ENCODE data around the gene TDP1. TPM values are rescaled to one million over a fixed set of nuclear protein-coding genes. Genes with fewer than 3 reads are reported as not detected.

Gene TDP1
- total RNA-seq, 2 donors from 2014 or later = 11.2 to 21.4 TPM

DNA sequence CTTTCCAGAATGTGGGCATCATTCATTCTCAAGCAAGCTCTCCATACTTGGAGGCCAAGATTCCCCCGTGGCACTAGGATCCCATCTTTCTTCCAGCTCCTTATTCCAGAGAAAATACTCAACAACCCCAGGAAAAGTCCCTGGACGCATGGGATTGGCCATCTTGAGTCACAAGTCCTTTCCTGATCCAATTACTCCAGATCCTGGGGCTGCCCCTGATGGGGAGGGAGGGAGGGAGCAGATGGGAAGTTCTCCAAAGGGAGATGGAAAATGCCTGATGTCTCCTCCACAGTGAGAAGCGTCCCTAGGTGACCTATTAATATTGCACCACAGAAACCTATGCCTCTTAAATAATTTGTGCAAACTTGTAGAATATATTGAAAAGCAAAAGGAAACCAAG lies 93.7 kb downstream of the TDP1 start:
- Histone ChIP-seq H3K27ac (no peak overlapping the region), H3K4me1 (ENCODE audit: control insufficient read depth in 1 of 2, low read depth in 2 of 2) (no peaks in the 10 kb centered on the region), H3K4me3 (no peak overlapping the region), H3K36me3 (no peaks in the 10 kb centered on the region), H3K9me3 (no peaks in the 10 kb centered on the region), H3K27me3 (replicated peaks; ENCODE audit: insufficient read depth) (peaks cover 1% of the 10 kb centered on the region)
- no peak for DNase-seq (ENCODE audit: low spot score)
- ATAC-seq (ENCODE audit: insufficient number of reproducible peaks, low FRiP score, low read depth) = no peak
- TF ChIP-seq, protein P1, sequence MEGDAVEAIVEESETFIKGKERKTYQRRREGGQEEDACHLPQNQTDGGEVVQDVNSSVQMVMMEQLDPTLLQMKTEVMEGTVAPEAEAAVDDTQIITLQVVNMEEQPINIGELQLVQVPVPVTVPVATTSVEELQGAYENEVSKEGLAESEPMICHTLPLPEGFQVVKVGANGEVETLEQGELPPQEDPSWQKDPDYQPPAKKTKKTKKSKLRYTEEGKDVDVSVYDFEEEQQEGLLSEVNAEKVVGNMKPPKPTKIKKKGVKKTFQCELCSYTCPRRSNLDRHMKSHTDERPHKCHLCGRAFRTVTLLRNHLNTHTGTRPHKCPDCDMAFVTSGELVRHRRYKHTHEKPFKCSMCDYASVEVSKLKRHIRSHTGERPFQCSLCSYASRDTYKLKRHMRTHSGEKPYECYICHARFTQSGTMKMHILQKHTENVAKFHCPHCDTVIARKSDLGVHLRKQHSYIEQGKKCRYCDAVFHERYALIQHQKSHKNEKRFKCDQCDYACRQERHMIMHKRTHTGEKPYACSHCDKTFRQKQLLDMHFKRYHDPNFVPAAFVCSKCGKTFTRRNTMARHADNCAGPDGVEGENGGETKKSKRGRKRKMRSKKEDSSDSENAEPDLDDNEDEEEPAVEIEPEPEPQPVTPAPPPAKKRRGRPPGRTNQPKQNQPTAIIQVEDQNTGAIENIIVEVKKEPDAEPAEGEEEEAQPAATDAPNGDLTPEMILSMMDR (IDR thresholded peaks at IDR 0.05) = no peak

DNA sequence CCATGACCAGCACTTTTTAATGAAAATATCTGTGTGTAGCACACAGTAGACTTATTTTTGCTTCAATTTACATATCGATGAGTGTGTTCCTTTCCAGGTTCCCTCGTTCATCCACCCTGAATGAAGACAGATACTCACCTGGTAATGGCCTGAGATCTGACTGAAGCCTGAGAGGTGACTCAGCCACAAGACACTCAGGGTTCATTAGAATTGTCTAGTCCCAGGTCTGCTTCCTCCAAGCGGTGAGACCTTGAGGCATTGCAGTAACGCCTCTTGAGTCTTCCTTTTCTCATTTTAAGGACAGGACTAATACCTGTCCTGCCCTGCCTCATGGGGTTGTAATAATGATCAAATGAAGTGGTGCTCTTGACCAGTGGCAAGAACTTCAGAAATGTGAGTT lies 94.5 kb downstream of the TDP1 start:
- no peaks in the 10 kb centered on the region for H3K9me3 ChIP-seq
- H3K4me1 ChIP-seq (ENCODE audit: control insufficient read depth in 1 of 2, low read depth in 2 of 2) = no peaks in the 10 kb centered on the region
- TF ChIP-seq, protein P1 (IDR thresholded peaks at IDR 0.05) = no peak
- ATAC-seq (ENCODE audit: insufficient number of reproducible peaks, low FRiP score, low read depth) (no peak), DNase-seq (ENCODE audit: low spot score) (no peak)
- H3K36me3 ChIP-seq = no peaks in the 10 kb centered on the region
- no peak overlapping the region for H3K4me3 ChIP-seq
- peaks cover 4% of the 10 kb centered on the region for H3K27me3 ChIP-seq (replicated peaks; ENCODE audit: insufficient read depth)
- H3K27ac ChIP-seq = no peak overlapping the region

DNA sequence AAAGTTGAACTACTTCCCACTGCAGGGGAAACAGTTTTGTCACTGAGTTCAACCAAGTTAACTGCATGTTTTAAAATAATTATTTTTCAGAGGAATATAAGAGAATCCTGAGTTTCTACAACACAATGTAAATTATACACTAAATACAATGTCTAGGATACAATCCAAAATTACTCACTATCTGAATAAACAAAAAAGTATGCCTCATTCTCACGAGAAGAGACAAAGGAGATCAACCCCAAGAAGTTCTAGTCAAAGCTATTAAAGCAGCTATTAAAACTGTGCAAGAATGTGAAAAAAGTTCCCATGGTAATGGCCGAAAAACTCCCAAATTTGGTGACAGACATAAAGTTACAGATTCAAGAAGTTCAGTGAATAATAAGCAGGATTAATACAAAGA lies 97.3 kb downstream of the TDP1 start:
- H3K27ac ChIP-seq = no peak overlapping the region
- DNase-seq (ENCODE audit: low spot score) (no peak), ATAC-seq (ENCODE audit: insufficient number of reproducible peaks, low FRiP score, low read depth) (no peak)
- H3K4me1 ChIP-seq (ENCODE audit: control insufficient read depth in 1 of 2, low read depth in 2 of 2) = no peaks in the 10 kb centered on the region
- TF ChIP-seq, protein P1 (IDR thresholded peaks at IDR 0.05) = no peak
- H3K36me3 ChIP-seq = no peaks in the 10 kb centered on the region
- H3K9me3 ChIP-seq = no peaks in the 10 kb centered on the region
- H3K4me3 ChIP-seq = no peak overlapping the region
- H3K27me3 ChIP-seq (replicated peaks; ENCODE audit: insufficient read depth) = peaks cover 4% of the 10 kb centered on the region

DNA sequence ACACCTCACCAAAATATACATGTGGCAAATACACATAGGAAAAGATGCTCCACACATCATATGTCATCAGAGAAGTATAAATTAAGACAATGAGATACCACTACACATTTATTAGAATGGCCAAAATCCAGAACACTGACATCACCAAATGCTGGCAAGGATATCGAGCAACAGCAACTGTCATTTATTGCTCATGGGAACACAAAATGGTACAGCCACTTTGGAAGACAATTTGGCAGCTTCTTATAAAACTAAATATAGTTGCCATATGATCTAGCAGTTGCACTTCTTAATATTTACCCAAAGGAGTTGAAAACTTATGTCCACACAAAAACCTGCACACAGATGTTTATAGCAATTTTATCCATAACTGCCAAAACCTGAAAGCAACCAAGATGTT lies 99.1 kb downstream of the TDP1 start:
- ATAC-seq (ENCODE audit: insufficient number of reproducible peaks, low FRiP score, low read depth) = no peak
- Histone ChIP-seq H3K36me3 (no peaks in the 10 kb centered on the region), H3K4me3 (no peak overlapping the region), H3K27me3 (replicated peaks; ENCODE audit: insufficient read depth) (peaks cover 4% of the 10 kb centered on the region), H3K27ac (no peak overlapping the region), H3K9me3 (no peaks in the 10 kb centered on the region), H3K4me1 (ENCODE audit: control insufficient read depth in 1 of 2, low read depth in 2 of 2) (no peaks in the 10 kb centered on the region)
- TF ChIP-seq, protein P1 (IDR thresholded peaks at IDR 0.05) = no peak
- no peak for DNase-seq (ENCODE audit: low spot score)

DNA sequence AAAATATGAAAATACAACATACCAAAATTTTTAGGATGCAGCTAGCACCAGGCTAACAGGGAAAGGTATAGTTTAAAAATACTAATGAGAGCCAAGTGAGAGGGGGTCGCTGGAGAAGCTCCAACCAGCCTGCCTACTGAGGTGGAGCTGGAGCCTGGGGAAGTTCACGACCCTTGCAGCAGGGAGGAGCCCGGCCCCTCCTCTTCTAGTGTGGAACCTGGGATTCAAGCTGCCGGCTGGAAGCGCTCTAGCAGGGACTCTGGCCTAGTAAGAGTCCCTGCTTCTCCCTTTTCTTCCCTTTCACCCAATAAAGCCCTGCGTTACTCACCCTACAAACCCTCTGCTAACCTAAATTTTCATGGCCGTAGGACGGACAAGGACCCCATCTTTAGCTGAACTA lies 101.1 kb downstream of the TDP1 start:
- Histone ChIP-seq H3K4me1 (ENCODE audit: control insufficient read depth in 1 of 2, low read depth in 2 of 2) (peaks cover 8 to 17% of the 10 kb centered on the region in 2 donors), H3K27me3 (replicated peaks; ENCODE audit: insufficient read depth) (peaks cover 4% of the 10 kb centered on the region), H3K4me3 (no peak overlapping the region), H3K27ac (no peak overlapping the region), H3K9me3 (no peaks in the 10 kb centered on the region), H3K36me3 (no peaks in the 10 kb centered on the region)
- DNase-seq (ENCODE audit: low spot score) (no peak), ATAC-seq (ENCODE audit: insufficient number of reproducible peaks, low FRiP score, low read depth) (no peak)
- TF ChIP-seq, protein P1 (IDR thresholded peaks at IDR 0.05) = no peak
